Dedifferentiated amniotic fluid mesenchymal stem cell (primary cell): ENCODE results near the gene DENND2C.
A peak's percentile ranks its signal among the peaks of the same experiment; 100 is the strongest.
"Not testable (repeated sequence)": the region's sequence is repeated elsewhere in the genome, so short reads cannot be mapped to it uniquely, and the experiment has no call there.

Source experiments
- DNase-seq: peaks from one replicate; pipeline ENCODE4 v3.0.0-alpha.2; 2016; ENCODE audit errors: extremely low spot score

Gene DENND2C

DNA sequence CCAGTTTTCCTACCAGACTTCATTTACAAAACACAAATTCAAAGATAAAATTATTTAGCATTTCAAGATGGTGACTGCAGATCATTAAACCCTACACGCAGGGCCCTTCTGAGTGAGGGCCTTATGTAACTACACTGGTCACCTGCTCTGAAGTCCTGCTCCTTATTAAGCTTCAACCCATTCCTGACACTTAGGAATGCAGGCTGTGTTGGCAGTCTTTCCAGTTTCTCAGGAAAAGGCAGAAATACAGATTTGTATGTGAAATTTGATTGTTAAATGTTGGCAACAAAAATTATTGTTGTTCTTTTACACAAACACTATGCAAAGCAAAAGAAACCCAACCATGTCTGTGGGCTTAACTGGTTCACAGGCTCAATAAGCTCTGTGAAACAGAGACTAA, 62.6 kb downstream of the DENND2C start:
- DNase-seq: no peak

GRCh38 chr1:114597949-114598348, 71.9 kb downstream of the DENND2C start:
- DNase-seq: no peak

GRCh38 chr1:114595602-114596001, 74.2 kb downstream of the DENND2C start:
- no peak for DNase-seq

GRCh38 chr1:114594046-114594445, 75.8 kb downstream of the DENND2C start:
- no peak for DNase-seq

GRCh38 chr1:114589122-114589521, 80.7 kb downstream of the DENND2C start:
- no peak for DNase-seq

- DNase-seq: no peak
Measured at GRCh38 chr1:114588196-114588689, 81.6 kb downstream of the DENND2C start.

GRCh38 chr1:114587203-114587991, 82.5 kb downstream of the DENND2C start:
- DNase-seq: no peak

DNA sequence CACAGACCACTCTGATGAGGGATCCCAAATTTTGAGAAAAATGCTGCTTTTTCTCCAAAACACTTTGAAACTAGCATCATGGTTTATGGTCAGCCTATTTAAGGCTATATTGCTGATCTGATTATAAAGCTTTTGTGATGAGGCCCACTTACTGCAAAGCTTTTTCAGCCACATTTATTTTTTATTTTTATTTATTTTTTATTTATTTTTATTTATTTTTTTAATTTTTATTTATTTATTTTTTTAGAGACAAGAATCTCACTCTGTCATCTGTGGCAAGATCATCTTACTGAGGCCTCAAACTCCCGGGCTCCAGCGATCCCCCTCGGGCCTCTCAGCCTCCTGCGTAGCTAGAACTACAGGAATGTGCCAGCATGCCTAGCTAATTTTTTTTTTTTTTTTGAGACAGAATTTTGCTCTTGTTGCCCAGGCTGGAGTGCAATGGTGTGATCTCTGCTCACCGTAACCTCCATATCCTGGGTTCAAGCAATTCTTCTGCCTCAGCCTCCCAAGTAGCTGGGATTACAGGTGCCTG, 83.3 kb downstream of the DENND2C start:
- no peak for DNase-seq

DNA sequence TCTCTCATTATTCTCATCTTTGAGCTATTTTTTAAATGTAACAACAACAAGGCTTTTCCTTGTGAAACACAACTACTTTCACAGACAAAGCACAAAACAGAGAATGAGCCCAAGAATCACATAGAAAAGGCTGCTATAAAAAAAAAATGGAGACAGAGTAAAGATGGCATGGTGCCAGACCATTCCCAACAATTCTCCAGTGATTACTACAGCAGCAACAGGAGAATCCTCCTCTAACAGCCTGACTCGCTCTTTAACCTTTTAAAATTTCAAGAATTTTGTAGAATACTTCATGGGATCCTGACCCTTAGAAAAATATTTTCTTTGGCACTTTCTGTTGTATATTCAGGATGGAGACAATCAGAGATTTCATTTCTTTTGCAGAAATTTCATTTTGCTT, 84.6 kb downstream of the DENND2C start:
- DNase-seq: no peak

DNA sequence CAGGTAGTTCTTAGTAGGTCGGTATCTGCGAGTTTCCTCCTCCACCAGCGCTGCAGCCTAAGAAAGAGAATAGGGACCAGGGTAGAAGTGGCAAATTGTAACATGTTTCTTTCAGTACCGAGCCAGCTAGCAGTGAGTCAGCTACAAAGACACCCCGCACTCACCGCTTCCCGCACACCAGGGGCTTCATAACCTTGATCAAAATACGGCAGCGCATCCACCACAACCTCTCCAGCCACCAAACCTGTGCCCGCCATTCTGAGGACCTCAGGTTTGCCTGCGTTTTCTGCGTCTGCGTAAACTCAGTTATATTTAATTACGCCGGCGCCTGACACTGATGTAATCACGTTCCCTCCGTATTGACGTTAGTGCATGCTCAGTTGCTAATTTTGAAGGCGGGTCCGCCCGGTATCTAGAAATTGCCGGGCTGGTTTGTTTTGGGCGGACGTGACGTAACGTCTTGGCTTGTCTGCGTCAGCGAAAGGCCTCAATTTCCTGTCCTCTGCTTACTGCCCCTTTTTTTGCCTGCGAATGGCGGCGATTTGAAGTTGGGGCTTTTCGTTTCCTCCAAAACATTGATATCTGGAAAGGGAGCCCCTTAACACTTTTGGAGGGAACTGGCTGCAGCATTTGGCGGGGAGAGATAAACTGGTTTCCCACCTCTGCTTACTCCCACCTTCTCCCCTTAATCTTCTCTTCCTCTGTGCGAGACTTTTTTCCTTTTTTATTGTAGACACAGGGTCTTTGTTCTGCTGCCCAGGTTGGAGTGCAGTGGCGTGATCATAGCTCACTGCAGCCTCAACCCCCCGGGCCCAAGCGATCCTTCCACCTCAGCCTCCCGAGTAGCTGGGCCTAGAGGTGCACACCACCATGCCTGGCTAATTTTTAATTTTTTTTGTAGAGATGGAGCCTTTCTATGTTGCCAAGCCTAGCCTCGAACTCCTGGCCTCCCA, 88.2 kb downstream of the DENND2C start, which contains the start of gene BCAS2:
Gene BCAS2 (minus strand): TSS at position 281 of the 953 bp plus-strand sequence. CDS start 24 bp downstream, at position 257.
- DNase-seq: peak; percentile 99

GRCh38 chr1:114574365-114574764, 95.5 kb downstream of the DENND2C start:
- DNase-seq: no peak

- no peak for DNase-seq
Measured at GRCh38 chr1:114564141-114564540, 105.7 kb downstream of the DENND2C start.

DNA sequence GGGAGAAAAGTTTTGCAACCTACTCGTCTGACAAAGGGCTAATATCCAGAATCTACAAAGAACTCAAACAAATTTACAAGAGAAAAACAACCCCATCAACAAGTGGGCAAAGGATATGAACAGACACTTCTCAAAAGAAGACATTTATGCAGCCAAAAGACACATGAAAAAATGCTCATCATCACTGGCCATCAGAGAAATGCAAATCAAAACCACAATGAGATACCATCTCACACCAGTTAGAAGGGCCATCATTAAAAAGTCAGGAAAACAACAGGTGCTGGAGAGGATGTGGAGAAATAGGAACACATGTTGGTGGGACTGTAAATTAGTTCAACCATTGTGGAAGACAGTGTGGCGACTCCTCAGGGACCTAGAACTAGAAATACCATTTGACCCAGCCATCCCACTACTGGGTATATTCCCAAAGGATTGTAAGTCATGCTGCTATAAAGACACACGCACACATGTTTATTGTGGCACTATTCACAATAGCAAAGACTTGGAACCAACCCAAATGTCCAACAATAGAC, 106.8 kb downstream of the DENND2C start:
- DNase-seq: not testable (repeated sequence)

GRCh38 chr1:114561333-114561732, 108.5 kb downstream of the DENND2C start:
- no peak for DNase-seq

- no peak for DNase-seq
Measured at GRCh38 chr1:114559356-114559755, 110.5 kb downstream of the DENND2C start.

GRCh38 chr1:114558544-114558943, 111.3 kb downstream of the DENND2C start:
- DNase-seq: no peak

GRCh38 chr1:114554577-114554976, 115.3 kb downstream of the DENND2C start:
- no peak for DNase-seq

DNA sequence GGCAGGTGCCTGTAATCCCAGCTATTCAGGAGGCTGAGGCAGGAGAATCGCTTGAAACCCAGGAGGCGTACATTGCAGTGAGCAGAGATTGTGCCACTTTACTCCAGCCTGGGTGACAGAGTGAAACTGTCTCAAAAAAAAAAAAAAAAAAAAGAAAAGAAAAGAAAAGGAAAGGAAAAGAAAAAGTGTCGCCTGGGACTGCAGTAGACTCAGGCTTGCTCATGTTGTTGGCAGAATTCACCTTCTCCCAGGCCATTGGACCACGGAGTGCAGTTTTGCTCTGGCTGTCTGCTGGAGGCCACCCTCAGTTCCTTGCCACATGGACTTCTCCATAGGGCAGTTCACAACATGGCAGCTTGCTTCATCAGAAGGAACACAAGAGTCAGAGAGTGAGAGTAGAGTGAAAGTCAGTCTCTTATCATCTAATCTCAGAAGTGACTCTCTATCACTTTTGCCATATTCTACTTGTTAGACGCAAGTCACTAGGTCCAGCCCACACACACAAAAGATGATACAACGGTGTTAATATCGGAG, 117.7 kb downstream of the DENND2C start:
- no peak for DNase-seq

DNA sequence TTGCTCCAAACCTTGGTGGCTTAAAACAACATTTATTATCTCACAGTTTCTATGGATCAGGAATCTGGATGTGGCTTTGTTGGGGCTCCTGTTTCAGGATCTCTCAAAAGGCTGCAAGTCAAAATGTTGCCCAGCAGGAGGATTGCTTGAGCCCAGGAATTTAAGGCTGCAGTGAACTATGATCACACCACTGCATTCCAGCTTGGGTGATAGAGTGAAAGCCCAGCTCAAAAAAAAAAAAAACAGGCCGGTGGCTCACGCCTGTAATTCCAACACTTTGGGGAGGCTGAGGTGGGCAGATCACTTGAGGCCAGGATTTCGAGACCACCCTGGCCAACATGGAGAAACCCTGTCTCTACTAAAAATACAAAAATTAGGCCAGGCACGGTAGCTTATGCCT, 118.4 kb downstream of the DENND2C start:
- no peak for DNase-seq

DNA sequence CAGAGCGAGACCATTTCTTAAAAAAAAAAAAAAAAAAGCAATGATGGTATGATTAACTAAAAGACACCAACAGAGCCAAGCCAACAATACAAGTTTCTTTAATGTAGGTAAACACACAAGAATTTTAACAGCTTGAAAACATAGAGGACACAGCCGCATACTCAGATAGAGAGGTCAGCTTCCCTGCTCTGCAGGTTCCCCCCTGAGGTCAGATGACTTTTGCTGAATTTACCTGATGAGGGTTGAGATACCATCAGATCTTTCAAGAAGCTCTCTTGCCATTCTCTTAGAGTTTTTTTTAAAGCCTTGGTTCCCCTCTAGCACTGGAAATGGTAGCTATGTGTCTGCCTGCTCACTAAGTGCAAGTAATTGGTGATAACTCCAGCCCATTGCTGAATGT, 119.5 kb downstream of the DENND2C start:
- DNase-seq: no peak

- DNase-seq: no peak
Measured at GRCh38 chr1:114549137-114549536, 120.7 kb downstream of the DENND2C start.

GRCh38 chr1:114547076-114547475, 122.8 kb downstream of the DENND2C start:
- no peak for DNase-seq
